Uterus (tissue), 4 donors: ENCODE measurements around the gene ZNF653. TPM values are rescaled to one million over a fixed set of nuclear protein-coding genes. Genes with fewer than 3 reads are reported as not detected.
"Not testable (repeated sequence)": the region's sequence is repeated elsewhere in the genome, so short reads cannot be mapped to it uniquely, and the experiment has no call there.

Experiments
- DNase-seq, 2 donors: peaks; one replicate each; pipeline ENCODE4 v3.0.0-alpha.2; 2019 to 2020
- H3K27ac ChIP-seq, 2 donors: fragments of 200-600 bp; sonication (generic); 1 replicate in 1 of 2; 2 replicates in 1 of 2; pipeline ENCODE4 v1.5.1; 2016 to 2018
- H3K27me3 ChIP-seq, 2 donors: fragments of 200-600 bp; sonication (generic); one replicate each; pipeline ENCODE4 v1.5.1; 2018 to 2019; ENCODE audit warnings: control low read depth in 1 of 2
- H3K36me3 ChIP-seq, 2 donors: fragments of 200-600 bp; sonication (generic); one replicate each; pipeline ENCODE4 v1.5.1; 2019; ENCODE audit warnings: control low read depth in 1 of 2
- H3K4me1 ChIP-seq, 2 donors: fragments of 200-600 bp; sonication (generic); one replicate each; pipeline ENCODE4 v1.5.1; 2018 to 2019; ENCODE audit warnings: control low read depth in 1 of 2
- H3K4me3 ChIP-seq, 2 donors: fragments of 200-600 bp; sonication (generic); 1 replicate in 1 of 2; 2 replicates in 1 of 2; pipeline ENCODE4 v1.5.1; 2018 to 2019; ENCODE audit warnings: mild to moderate bottlenecking in 1 of 2
- H3K9me3 ChIP-seq, 2 donors: fragments of 200-600 bp; sonication (generic); one replicate each; pipeline ENCODE4 v1.5.1; 2019; ENCODE audit warnings: control low read depth in 1 of 2
- POLR2A ChIP-seq, 2 donors: fragments of 450-650 bp; IDR thresholded peaks; one replicate each; pipeline ENCODE4 v1.6.1; 2016; ENCODE audit warnings: antibody characterized with exemption in 2 of 2, mild to moderate bottlenecking in 1 of 2, moderate library complexity in 1 of 2
- intact Hi-C: fragments of 100-400 bp; cut with DNase I; formaldehyde crosslinking; loops from one replicate; pipeline ENCODE4 v1.15.1; 2023; ENCODE audit warnings: low total_unique reads
- total RNA-seq, 4 donors: library from RNA; depleted of rRNA in 3 of 4; stranded (reverse); fragments of >200 nt in 3 of 4; gene quantifications; one replicate each; pipeline versions ENCODE4 v1.1.0 to v1.2.4, GENCODE V29; 2014 to 2023
- TF ChIP-seq, protein P1 (sequence below), 4 experiments: fragments of 200-600 bp in 2 of 4; fragments of 450-650 bp in 2 of 4; sonication (generic) in 2 of 4; IDR thresholded peaks; one replicate each; pipeline ENCODE4 v1.5.1; 2016 to 2019; ENCODE audit warnings: antibody characterized with exemption in 4 of 4, mild to moderate bottlenecking in 2 of 4, moderate library complexity in 1 of 4
- donor health status: DM: yes; HTN: yes; CAD: no.

ZNF653 gene
- total RNA-seq, 4 donors from 2014 or later, result 0.88 to 14.8 (median 6.3) TPM

DNA sequence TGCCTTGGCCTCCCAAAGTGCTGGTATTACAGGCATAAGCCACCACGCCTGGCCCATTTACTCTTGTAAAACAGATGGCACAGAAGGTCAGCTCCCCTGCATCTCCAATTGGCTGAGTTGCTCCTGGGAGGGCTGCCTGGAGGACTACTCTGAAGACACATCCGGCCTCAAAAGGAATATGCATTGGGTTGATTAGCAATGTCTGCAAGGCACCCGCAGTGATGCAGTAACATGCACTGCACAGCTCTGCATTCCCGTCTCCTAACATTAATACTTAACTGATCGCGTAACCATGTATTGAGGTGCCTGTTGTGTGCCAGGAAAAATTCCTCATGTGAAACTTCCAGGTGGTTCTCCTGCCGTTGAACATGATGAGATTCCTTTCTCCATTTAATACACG is 29.8 kb downstream of the ZNF653 start:
- no peak for TF ChIP-seq POLR2A (IDR thresholded peaks at IDR 0.05)
- TF ChIP-seq, protein P1, sequence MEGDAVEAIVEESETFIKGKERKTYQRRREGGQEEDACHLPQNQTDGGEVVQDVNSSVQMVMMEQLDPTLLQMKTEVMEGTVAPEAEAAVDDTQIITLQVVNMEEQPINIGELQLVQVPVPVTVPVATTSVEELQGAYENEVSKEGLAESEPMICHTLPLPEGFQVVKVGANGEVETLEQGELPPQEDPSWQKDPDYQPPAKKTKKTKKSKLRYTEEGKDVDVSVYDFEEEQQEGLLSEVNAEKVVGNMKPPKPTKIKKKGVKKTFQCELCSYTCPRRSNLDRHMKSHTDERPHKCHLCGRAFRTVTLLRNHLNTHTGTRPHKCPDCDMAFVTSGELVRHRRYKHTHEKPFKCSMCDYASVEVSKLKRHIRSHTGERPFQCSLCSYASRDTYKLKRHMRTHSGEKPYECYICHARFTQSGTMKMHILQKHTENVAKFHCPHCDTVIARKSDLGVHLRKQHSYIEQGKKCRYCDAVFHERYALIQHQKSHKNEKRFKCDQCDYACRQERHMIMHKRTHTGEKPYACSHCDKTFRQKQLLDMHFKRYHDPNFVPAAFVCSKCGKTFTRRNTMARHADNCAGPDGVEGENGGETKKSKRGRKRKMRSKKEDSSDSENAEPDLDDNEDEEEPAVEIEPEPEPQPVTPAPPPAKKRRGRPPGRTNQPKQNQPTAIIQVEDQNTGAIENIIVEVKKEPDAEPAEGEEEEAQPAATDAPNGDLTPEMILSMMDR (IDR thresholded peaks at IDR 0.05), result no peak

DNA sequence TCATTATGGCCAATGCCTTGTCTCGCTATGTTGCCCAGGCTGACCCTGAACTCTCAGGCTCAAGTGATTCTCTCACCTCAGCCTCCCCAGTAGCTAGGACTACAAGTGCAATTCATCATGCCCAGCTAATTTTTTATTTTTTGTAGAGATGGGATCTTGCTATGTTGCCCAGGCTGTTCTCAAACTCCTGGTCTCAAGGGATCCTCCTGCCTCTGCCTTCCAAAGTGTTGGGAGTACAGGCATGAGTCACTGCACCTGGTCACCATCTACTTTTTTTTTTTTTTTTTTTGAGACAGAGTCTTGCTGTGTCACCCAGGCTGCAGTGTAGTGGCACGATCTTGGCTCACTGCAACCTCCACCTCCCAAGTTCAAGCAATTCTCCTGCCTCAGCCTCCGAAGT is 30.3 kb downstream of the ZNF653 start:
- intact Hi-C loops, H3K27ac ChIP-seq: not testable (repeated sequence)
- H3K4me1 ChIP-seq, result peaks cover 0 to 11% of the 10 kb centered on the region in 2 donors

More for the DNA sequence above, 29.8 kb downstream of the ZNF653 start:
- no peaks in the 10 kb centered on the region for H3K36me3 ChIP-seq
- intact Hi-C loops, result no loop called here
- H3K4me1 ChIP-seq, result peaks cover 0 to 15% of the 10 kb centered on the region in 2 donors
- no peak overlapping the region for H3K27ac ChIP-seq
- no peaks in the 10 kb centered on the region for H3K9me3 ChIP-seq
- DNase-seq, result no peak
- no peak overlapping the region for H3K4me3 ChIP-seq
- H3K27me3 ChIP-seq, result peaks cover 7 to 16% of the 10 kb centered on the region in 2 donors

DNA sequence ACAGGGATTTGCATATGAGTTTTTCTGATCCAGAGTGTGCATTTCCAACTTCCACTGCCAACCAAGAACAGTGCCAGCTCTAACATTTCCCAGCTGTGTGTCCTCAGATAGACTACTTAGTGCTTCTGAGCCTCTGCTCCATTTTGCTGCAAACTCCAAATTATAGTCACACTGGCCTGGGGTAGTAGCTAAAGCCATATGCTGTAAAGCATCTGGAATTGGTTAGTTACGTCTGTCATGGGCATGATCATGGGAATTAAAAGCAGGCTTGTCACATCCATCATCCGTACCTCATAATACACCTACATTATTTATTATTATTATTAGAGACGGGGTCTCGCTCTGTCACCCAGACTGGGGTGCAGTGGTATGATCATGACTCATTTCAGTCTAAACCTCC is 31.9 kb downstream of the ZNF653 start:
- no peak for TF ChIP-seq POLR2A (IDR thresholded peaks at IDR 0.05)
- TF ChIP-seq, protein P1 (IDR thresholded peaks at IDR 0.05), result no peak
- no peaks in the 10 kb centered on the region for H3K4me1 ChIP-seq

More for the DNA sequence above, 30.3 kb downstream of the ZNF653 start:
- peaks cover 5 to 10% of the 10 kb centered on the region in 2 donors for H3K27me3 ChIP-seq
- not testable (repeated sequence) for H3K4me3 ChIP-seq, H3K9me3 ChIP-seq, H3K36me3 ChIP-seq, DNase-seq

DNA sequence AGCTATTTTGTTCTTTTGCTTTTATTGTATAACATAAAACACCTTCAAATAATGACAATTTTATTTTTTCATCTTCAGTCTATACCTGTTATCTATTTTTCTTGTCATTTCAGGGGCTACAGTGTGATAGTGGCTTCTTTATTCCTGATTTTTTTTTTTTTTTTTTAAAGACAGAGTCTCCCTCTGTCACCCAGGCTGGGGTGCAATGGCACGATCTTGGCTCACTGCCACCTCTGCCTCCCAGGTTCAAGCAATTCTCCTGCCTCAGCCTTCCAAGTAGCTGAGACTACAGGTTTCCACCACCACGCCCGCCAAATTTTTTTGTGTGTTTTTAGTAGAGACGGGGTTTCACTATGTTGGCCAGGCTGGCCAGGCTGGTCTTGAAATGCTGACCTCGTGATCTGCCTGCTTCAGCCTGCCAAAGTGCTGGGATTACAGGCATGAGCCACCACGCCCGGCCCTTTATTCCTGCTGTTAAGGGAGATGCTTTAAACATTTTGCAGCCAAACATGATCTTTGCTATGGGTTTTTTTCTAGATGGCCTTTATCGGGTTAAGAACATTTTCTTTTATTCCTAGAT is 37.3 kb downstream of the ZNF653 start:
- H3K27me3 ChIP-seq, intact Hi-C loops, H3K4me1 ChIP-seq, H3K36me3 ChIP-seq, H3K27ac ChIP-seq, DNase-seq, H3K9me3 ChIP-seq, H3K4me3 ChIP-seq: not testable (repeated sequence)

More for the DNA sequence above, 31.9 kb downstream of the ZNF653 start:
- no peak overlapping the region for H3K4me3 ChIP-seq
- no peaks in the 10 kb centered on the region for H3K36me3 ChIP-seq
- no peaks in the 10 kb centered on the region for H3K27me3 ChIP-seq
- no peak overlapping the region for H3K27ac ChIP-seq
- DNase-seq, result no peak
- intact Hi-C loops, result no loop called here
- no peaks in the 10 kb centered on the region for H3K9me3 ChIP-seq

DNA sequence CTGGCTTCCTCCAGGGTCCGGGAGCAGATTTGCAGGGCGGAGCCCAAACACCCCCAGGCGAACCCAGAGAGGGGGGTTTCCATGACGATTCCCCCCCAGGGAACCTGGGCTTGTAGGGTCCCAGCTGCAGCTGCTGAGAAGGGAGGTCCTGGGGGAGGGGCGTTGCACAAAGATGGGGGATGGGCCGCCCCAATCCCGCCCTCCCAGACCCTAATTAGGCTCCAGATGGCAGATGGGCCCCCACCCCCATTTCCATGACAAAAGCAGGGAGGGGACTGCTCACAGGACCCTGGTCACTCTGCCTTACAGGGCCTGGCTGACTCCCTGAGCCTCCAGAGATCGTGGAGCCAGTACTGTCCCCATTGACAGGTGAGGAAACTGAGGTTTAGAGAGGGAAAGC is 40.0 kb downstream of the ZNF653 start:
- Histone ChIP-seq H3K9me3 (no peaks in the 10 kb centered on the region), H3K4me3 (no peak overlapping the region), H3K27me3 (no peaks in the 10 kb centered on the region), H3K4me1 (no peaks in the 10 kb centered on the region), H3K36me3 (no peaks in the 10 kb centered on the region), H3K27ac (no peak overlapping the region)
- intact Hi-C loops, result no loop called here
- DNase-seq, result no peak
- TF ChIP-seq, protein P1 (IDR thresholded peaks at IDR 0.05), result no peak
- TF ChIP-seq POLR2A (IDR thresholded peaks at IDR 0.05), result no peak

DNA sequence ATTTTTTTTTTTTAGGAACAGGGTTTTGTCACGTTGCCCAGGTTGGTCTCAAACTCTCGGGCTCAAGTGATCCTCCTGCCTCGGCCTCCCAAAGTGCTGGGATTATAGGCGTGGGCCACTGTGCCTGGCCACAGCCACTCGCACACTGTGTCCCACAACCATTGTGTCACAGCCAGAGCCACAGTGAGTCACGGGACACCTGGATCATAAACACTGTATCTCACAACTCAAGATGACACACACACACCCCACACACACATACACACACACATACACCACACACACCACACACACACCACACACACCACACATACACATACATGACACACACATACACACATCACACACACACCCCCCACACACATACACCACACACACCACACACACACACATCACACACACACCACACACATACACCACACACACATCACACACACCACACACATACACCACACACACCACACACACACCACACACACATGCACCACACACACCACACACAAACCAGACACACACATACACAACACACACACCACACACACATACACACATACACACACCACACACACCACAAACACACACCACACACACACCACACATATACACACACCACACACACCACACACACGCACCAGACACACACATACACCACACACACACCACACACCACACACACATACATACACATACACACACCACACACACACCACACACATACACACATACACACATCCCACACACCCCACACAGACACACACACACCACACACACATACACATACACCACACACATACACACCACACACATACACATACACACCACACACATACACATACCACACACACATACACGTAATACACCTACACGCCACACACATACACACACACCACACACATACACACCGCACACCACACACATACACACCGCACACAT is 41.0 kb downstream of the ZNF653 start:
- TF ChIP-seq POLR2A (IDR thresholded peaks at IDR 0.05), result no peak
- TF ChIP-seq, protein P1 (IDR thresholded peaks at IDR 0.05), result no peak
- intact Hi-C loops, result no loop called here
- Histone ChIP-seq H3K36me3 (no peaks in the 10 kb centered on the region), H3K4me3 (no peak overlapping the region), H3K27ac (no peak overlapping the region), H3K4me1 (no peaks in the 10 kb centered on the region), H3K27me3 (no peaks in the 10 kb centered on the region), H3K9me3 (no peaks in the 10 kb centered on the region)
- DNase-seq, result no peak
